Fibroblast of skin of right quadriceps (primary cell): ENCODE results near the gene DNAJC13.

Experiments used
- DNase-seq: peaks from one replicate; pipeline ENCODE4 v3.0.0-alpha.2; 2013

DNAJC13 gene

DNA sequence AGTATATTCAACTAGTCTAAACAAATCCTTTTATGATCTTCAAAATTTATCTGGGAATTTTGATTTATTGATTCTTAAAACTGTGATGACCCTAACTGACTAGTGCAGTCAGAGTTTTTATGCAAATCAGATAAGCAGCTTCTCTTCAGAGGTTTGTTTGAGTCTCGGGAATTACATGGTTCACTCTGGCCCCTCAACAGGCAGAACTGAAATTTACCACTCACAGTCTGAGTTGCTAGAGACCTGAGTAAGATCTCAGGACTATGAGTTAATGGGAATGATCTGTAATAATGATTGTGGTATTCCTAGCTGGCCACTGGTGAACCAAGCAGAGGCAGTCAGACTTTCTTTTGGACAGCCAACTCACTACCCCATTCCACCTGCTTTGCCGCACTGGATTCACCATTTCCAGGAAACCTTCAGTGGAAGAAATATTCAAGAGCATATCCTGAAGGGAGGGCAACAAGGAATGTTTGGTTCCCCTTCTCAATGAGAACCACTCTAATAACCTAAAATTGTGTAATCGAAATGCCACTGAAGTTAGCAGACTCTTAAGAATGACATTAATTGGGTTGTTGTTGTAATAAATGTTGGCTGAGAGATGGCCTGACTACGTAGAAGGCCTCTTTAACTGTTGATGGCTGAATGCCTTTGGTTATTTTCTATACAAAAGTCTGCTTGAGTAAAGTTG, 11.5 kb upstream of the DNAJC13 start:
- no peak for DNase-seq

DNA sequence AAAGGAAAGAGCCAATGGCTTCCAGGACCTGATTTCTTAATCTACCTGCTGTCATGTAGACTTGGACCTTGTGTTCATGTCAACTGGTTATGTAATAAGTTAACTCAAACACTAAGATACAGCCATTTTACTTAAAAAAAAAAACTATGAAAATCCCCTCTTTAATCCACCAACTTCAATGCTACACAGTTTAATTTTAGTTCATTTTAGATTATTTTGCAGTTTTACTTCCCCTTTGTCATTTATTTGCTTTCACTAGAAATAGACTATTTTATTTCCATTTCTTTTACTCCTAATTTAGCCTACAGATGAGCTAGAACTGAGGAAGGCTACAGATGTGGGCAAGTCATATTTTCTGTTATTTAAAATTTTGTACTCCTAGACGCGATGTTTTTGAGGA, 10.7 kb upstream of the DNAJC13 start:
- no peak for DNase-seq

DNA sequence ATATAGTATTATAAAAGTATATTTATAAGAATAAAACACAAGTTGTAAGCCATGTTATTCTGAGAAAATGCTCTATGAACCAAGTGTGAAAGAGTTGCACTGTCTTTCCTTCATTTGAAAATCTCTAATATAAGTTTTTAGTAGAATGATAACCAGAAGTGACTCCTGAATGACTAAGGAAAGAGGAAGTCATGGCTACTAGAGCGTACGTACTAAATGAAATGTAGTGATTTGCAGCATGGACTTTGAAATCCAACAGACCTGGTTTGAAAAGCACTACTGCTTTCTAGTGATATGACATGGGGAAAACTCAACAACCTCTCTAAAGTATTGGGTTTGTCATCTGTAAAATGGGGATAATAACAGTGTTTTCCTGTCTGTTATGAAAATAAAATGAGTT, 10.3 kb upstream of the DNAJC13 start:
- no peak for DNase-seq

DNA sequence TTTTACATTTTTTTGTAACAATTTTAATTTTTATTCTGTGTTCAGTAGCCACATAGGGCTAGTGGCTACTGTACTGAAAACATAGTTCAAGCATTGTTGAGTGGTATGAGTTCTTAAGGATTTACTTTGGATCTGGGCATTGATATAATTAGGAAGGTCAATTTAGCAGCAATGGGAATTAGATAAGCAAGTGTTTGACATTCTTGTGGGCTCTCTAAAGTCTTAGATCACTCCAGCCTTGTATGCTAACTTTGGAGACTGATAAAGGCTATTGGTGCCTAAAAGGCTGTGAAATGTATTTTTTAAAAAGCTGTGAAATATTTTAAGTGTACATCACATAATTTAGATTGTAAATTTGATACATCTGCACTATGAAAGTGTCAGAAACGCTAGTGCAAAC, 2.5 kb upstream of the DNAJC13 start:
- no peak for DNase-seq

DNA sequence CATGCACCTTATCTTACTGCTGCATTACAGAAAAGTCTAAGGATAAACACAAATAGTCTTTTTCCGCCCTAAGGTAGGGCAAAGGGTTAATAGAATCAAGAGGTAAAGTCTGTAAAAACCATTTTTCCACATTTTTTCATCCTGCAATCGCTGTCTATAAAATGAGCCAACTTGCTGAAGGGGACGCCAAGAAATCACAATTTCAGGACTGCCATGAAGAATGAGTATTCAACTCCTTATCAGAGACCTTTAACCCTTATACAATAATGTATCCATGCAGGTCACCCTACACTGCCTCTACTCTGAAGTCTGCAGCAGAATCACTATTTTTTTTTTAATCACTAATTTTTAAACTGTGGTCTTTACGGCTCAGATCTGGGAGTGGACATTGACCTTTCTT, 1.1 kb upstream of the DNAJC13 start:
- no peak for DNase-seq

DNA sequence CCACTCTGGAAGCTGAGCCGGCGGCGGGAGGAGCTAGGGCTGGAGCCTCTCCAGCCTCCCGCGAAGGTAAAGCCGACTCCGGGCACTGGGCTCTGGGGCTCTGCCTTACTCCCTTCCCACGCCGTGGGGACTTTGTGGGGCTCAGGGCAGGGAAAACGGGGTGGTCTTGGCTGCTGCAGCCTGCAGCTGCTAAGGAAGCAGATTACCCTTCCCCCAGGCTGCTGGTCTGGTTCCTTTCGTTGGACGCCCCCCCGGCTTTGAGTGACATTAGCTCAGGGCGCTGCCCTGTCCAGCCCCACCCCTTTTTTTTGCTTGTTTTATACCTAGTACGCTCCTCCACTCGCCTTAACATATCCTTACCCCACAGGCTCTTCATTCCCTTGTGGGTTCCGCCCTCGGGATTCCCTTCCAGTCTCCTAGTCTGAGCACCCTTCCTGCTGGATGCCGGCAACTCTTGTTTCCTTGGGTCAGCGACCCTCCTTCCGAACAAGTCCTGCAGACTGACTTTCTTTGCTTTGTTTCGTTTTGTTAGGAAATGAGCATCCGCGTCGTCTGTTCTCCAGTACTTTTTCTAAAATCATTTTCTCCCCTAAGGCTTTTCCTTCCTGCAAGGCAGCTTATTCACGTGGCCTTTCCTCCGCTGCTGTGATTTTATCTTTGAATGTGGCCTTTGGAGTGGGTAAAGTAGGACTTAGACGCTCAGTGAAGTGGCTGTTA, 551 bp downstream of the DNAJC13 start:
- DNase-seq: peak; percentile 65

DNA sequence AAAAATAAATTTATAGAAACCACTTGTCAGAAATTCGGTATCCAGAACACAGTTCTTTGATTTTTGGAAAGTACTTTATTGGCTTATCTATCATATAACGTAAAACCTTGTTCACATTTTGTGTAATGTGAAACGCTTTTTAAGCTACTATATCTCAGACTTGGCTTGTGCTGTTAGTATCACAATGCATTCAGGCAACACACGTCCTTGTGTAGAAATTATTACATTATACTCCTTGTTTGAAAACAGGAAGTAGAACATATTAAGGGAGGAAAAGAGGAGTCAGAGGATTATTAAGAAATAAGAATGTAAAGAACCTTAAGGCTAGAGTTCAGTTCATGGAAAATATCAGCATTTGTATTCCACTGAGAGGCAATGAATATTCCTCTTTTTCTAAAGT, 1.6 kb downstream of the DNAJC13 start:
- no peak for DNase-seq

DNA sequence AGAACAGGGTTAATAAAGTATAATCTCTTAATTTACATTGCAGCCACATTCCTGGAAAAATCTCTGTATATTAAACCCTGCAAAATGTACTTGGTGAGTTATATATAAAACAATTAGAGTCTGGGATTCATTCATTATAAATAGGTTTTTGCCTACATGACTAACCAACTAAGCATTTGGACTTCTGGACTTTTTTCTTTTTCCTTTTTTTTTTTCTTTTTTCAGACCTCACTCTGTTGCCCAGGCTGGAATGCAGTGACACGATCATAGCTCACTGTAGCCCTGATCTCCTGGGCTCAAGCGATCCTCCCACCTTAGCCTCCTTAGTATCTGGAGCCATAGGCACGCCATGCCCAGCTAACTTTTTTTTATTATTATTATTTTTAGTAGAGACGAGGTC, 4.5 kb downstream of the DNAJC13 start:
- peak; percentile 75 for DNase-seq

DNA sequence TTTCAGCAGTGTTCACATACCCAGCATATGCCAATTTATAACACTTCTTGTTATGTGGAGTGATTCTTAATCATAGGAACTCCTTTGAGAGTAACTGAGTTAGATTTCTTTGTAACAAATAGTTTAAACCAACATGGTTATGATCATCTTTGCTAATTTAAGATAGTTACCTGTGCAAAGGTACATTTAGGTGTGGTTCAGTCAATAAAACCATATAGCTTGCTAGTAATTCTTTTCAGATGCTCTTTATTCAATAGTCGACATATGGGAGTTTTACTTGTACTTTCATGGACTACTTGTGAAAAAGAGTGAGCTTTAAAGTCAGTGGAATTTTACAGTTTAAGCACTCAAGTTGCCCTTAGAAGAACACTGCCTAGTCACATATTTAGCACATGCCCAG, 5.2 kb downstream of the DNAJC13 start:
- no peak for DNase-seq

DNA sequence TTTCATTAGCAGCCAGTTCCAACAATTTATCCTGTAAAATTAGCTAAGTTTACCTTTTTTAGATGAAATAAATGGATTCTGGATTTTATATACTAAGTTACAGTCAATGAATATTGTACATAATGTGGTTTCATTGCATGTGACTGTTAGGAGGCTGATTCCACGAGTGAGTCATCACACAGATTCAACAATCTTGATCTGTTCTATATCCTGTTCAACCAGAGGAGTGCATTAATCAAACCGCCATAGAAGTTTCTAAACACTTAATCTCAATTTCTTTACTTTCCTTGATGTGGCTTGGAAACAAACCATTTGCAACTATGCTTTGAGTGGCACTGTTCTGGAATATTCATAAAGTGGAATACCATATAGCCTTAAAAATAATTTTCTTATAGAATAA, 15.3 kb downstream of the DNAJC13 start:
- DNase-seq: peak; percentile 81

DNA sequence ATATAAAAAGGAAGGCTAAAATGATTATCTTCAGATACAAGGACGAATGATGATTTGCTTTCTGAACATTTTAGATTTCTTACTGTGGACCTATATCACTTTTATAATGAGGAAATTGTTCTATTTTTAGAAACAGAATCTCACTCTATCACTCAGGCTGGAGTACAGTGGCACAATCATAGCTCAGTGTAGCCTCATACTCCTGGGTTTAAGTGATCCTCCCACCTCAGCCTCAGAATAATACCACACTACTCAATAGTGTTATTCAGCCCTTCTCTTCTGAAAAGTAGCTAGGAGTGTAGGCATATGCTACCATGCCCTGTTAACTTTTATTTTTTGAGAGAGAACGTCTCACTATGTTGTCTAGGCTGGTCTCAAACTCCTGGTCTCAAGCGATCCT, 15.8 kb downstream of the DNAJC13 start:
- no peak for DNase-seq

DNA sequence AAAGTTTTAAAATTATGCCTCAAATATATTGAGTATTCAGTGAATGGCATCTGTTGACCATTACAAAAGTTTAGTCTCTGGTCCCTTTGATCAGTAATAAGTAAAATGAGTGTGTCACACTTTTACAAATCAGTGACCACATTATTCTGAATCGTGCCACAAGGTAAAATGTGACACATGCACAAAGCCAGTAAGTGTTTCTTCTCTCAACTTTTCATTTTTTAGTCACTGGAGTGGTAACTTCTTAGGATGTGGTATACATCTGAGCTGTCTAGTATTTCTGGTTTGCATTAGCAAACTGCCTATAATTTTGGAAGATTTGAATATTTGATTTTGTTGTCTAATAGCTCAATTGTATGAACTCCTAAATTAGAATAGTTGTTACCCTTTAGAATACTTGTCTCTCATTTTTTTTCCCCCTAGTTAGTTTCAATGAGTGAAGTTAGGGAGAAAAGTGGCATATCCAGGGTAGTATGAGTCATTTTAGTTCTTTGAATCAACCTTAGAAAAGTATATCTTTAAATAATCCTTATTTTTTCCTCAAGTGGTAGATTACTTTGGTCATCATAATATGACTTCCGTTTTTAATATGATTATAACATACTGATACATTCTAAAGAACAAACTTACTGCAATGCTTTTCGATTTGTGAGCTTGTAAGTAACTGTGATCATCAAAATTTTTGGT, 18.1 kb downstream of the DNAJC13 start:
- DNase-seq: no peak

DNA sequence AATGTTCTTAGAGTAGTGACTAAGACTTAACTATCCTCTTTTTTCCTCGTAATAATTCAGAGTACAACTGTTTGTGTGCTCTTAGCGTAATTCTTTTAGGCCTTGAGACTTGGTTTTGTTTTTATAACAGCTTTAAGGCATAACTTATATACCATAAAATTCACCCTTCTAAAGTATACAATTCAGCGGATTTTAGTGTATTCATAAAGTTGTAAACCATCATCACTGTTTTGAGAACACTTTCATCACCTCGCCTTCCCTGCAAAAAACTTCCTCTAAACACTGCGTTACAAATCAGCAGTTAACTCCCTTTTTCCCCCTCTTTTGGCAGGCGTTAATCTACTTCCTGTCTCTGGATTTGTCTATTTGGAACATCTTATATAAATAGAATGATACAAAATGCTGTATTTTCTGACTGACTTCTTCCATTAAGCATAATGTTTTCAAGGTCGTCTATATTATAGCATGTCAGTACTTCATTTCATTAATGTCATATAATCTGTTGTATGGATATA, 18.7 kb downstream of the DNAJC13 start:
- no peak for DNase-seq

DNA sequence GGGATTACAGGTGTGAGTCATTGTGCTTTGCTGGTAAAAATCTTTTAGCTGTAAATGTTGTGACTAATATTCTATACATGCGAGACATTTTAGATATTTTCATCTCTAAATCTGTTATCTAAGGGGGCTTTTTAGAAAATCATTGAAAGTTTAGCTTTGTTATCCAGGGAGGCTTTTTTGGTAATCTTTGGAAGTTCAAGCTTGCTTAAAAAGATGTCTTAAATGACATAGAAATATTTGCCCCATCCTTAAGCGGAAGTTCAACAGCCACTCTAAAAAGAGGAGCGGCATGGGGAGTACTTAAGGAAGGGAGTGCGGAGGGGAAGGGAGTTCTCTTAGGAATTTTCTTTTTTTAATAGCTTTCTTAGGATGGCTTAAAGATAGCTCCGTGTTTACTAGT, 26.1 kb downstream of the DNAJC13 start:
- DNase-seq: peak; percentile 31

DNA sequence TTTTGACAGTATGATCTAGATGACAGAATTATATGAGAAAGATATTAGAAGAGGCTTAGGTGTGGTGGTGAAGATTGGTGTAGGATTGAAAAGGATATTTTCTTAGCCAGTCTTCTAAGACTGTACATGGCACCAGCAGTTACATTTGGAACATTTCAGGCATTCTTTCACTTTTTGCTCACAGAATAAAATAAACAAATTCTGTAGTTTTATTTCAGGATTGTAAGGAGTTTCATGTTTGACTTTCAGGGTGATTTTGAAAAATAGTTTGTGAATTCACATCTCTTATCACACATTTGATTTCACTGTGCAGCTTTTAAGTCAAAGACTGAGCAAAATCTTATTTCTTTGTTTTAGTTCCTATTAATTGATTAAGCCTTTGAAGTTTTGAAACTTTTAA, 27.1 kb downstream of the DNAJC13 start:
- no peak for DNase-seq

DNA sequence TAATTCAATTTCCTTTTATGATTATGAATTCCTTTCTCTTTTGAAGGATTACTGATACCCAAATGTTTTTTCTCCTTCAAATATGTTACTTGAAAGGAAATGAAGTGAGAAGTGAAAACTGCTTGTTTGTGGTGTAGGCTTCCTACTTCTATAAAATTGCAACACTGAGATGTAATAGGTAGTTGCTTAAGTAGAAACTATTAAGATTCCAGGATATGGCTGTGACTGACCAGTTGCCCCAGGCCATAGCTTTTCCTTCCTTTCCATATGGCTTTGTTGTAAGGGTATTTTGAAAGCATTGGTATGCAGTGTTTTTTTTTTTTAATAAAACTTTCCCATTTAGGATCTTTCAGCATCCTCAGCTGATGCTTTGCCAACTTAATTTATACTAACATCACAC, 28.5 kb downstream of the DNAJC13 start:
- peak; percentile 47 for DNase-seq

DNA sequence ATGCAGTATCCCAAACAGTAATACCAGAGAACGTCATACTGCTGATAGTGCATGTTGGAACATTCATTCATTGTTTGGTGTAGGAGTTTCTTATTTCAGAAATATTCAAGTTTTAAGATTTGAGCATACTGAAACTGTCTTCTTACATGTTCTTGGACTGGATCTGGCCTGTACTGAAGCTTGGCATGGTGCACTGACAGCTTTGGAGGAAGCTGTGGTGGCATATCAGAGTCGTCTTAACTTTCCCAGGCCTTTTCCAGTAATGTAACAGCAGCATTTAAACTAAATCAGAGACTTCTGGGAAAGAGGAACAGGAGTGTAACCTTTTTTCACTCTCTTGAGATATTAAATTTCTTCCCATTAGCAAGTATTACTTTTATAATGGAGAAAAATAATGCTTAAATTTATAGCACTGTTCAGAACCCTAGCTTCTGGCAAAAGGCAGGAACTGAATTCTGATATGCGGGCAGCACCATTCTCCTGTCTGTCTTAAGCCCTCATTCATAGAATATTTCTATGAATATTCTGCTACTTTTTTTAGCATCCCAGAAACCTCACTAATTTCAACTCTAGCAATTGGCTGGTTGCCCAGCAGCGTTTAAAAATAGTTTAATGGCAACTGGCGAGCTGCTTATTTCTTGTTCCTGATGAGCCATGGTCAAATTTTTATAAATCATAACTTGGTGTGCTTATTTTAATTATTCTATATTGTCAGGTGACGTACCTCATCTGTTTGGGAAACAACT, 31.1 kb downstream of the DNAJC13 start:
- DNase-seq: peak; percentile 75

DNA sequence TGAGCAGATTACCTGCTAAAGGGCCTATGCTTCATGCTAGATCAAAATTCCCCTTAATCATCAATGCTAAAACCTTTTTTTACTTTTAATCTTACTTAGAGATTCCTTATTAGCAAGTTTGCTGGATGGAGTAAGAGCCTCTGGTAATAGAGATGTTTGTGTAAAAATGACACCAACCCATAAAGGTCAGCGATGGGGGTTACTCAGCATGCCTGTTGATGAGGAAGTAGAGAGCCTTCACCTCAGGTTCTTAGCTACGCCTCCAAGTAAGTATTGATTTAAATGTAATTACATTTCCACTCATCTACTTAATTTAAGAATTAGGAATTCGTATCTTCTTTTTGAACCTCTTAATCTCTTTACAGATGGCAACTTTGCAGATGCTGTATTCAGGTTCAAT, 38.8 kb downstream of the DNAJC13 start:
- no peak for DNase-seq

DNA sequence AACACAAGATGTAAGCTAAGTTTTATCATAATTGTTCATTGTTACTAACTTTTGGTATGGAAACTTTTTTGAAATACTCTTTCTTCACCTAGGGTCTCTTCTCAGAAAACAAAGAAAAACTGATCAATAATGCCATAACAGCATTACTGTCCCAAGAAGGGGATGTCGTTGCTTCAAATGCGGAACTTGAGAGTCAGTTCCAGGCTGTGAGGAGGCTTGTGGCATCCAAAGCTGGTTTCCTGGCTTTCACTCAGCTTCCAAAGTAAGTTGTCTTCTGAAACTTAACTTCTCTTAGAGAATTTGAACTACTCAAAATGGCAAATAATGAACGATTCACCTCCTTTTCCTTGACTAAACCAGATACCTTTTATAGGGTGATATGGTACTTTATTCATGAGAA, 39.3 kb downstream of the DNAJC13 start:
- no peak for DNase-seq

DNA sequence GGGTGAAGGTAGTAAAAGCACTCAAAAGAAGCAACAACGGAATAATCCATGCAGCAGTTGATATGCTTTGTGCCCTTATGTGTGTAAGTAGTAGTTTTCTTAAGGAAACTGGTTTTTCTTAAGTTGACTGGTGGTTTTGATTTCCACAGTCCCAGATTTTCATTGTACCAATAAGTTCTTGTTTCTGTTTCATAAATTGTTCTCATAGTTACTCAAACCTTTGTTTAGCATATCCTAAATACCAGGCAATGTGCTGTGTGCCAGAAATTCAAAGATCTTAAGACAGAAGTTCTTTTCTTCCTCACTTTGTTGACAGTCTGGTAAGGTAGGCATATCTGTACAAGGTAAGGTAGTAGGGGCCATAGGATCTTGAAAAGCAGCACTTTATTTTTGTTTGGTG, 40.0 kb downstream of the DNAJC13 start:
- DNase-seq: no peak

DNA sequence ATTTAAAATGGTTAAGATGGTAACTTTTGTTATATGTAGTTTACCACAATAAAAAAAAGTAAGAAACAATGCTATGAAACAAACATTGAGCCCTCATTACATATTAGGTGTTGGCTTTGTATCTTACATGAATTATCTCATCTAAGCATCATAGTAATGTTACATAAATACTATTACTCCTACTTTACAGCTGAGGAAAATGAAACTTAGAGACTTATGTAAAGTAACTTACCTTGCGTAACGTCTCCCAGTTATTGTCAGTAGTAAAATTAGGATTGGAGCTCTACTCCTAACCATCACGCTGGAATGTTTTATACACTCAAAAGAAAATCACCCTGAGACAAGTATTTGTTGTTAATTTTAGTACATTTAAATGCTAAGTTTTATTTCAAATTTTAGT, 42.2 kb downstream of the DNAJC13 start:
- no peak for DNase-seq

DNA sequence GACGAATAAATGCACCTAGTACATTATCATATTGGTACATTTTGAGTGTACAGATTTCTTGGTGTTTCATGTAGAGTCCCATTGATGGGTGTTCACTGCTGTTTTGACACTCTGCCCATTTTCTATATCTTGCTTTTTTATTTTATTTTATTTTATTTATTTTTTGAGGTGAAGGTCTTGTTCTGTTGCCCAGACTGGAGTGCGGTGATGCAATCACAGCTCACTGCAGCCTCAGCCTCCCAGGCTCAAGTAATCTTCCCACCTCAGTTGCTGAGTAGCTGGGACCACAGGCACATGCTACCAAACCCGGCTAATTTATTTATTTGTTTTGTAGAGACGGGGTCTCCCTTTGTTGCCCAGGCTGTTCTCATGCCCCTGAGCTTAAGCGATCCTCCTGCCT, 44.2 kb downstream of the DNAJC13 start:
- no peak for DNase-seq

DNA sequence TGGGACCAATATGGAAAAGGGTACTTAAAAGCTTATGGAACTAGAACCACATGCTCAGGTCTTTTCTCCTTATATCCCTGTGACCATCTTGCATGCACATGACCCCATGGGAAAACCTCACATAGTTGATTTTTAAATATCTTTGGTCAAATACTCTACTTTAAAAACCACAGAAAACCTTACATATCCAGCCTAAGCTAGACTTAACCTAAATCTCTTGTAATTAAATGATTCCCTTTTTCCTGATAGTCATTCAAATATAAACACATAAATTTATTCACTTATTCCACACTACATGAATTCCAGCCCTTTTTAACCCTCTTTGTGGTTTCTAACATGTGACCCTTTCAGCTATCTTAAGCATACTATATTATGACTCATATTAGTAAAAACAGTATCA, 46.8 kb downstream of the DNAJC13 start:
- DNase-seq: peak; percentile 66
